ENCODE measurements around the gene NELL1.

GRCh38 chr11:20644360-20644759 is 25.0 kb upstream of the NELL1 start:
- no peak for TF ChIP-seq CTCF (IDR thresholded peaks at IDR 0.05; ENCODE audit: insufficient read depth, low read depth, low read length)
- no peak for TF ChIP-seq EZH2 (IDR thresholded peaks at IDR 0.05; ENCODE audit: insufficient read depth, low read length)

Measured in astrocyte (in vitro differentiated cells and primary cell).